Measurements from ENCODE around the gene HIP1R.

DNA sequence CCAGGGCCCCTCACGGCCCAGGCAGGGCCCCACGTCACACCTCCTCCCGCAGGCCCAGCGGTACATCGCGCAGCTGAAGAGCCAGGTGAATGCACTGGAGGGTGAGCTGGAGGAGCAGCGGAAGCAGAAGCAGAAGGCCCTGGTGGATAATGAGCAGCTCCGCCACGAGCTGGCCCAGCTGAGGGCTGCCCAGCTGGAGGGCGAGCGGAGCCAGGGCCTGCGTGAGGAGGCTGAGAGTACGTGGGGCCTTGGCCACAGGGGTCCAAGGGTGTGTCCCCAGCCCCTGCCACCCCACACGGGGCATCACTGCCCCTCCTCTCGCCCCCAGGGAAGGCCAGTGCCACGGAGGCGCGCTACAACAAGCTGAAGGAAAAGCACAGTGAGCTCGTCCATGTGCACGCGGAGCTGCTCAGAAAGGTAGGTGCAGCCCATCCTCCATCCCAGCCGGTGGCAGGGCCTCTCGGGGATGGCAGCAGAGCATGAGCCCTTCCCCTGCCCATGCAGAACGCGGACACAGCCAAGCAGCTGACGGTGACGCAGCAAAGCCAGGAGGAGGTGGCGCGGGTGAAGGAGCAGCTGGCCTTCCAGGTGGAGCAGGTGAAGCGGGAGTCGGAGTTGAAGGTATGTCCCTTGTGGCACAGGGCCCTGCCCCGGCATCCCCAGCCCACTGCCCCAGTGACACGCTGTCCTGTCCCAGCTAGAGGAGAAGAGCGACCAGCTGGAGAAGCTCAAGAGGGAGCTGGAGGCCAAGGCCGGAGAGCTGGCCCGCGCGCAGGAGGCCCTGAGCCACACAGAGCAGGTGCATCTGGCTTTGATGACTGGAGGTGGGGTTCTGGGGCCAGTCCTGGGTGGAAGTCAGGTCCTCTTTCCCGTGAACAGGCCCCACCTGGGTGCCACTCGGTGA, 20.9 kb downstream of the HIP1R start:
- no peak for TF ChIP-seq CTCF (IDR thresholded peaks at IDR 0.05)
- no peak for TF ChIP-seq POLR2A (IDR thresholded peaks at IDR 0.05)
- TF ChIP-seq EP300 (IDR thresholded peaks at IDR 0.05) = no peak

Data from ovary (tissue), 3 donors.